Measurements from ENCODE around the gene LTBR. TPM values are rescaled to one million over a fixed set of nuclear protein-coding genes. Genes with fewer than 3 reads are reported as not detected.

The LTBR gene
- total RNA-seq, 4 donors from 2014 or later = 73.1 to 157 (median 80.2) TPM

GRCh38 chr12:6384499-6385436, 806 bp downstream of the LTBR start:
- TF ChIP-seq, protein P1, sequence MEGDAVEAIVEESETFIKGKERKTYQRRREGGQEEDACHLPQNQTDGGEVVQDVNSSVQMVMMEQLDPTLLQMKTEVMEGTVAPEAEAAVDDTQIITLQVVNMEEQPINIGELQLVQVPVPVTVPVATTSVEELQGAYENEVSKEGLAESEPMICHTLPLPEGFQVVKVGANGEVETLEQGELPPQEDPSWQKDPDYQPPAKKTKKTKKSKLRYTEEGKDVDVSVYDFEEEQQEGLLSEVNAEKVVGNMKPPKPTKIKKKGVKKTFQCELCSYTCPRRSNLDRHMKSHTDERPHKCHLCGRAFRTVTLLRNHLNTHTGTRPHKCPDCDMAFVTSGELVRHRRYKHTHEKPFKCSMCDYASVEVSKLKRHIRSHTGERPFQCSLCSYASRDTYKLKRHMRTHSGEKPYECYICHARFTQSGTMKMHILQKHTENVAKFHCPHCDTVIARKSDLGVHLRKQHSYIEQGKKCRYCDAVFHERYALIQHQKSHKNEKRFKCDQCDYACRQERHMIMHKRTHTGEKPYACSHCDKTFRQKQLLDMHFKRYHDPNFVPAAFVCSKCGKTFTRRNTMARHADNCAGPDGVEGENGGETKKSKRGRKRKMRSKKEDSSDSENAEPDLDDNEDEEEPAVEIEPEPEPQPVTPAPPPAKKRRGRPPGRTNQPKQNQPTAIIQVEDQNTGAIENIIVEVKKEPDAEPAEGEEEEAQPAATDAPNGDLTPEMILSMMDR (IDR thresholded peaks at IDR 0.05; ENCODE audit: low read depth) = no peak

GRCh38 chr12:6386038-6386437, 2.1 kb downstream of the LTBR start:
- TF ChIP-seq, protein P1 (IDR thresholded peaks at IDR 0.05; ENCODE audit: low read depth) = no peak

- TF ChIP-seq, protein P1 (IDR thresholded peaks at IDR 0.05; ENCODE audit: low read depth) = no peak
These were observed 2.5 kb downstream of the LTBR start for GRCh38 chr12:6386491-6386890.

DNA sequence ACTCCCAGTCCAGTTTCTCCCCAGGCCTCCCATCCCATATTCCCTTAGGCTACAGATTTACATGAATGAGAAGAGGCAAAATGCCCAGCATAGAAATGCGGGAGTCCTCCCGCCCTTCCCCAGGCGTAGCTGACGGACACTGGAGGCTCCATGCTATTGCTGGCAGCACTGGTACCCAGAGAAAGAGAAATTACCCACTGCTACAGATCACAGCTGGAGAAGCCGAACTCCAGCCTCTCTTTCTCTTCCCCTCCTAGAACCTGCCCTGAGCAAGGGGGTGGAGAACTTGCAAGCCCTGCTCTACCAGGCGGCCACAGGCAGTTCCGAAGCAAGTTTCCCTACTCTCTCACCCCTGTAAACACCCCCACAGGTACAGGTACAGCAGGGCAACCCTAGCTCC, 3.6 kb downstream of the LTBR start:
- TF ChIP-seq, protein P1 (IDR thresholded peaks at IDR 0.05; ENCODE audit: low read depth) = no peak

DNA sequence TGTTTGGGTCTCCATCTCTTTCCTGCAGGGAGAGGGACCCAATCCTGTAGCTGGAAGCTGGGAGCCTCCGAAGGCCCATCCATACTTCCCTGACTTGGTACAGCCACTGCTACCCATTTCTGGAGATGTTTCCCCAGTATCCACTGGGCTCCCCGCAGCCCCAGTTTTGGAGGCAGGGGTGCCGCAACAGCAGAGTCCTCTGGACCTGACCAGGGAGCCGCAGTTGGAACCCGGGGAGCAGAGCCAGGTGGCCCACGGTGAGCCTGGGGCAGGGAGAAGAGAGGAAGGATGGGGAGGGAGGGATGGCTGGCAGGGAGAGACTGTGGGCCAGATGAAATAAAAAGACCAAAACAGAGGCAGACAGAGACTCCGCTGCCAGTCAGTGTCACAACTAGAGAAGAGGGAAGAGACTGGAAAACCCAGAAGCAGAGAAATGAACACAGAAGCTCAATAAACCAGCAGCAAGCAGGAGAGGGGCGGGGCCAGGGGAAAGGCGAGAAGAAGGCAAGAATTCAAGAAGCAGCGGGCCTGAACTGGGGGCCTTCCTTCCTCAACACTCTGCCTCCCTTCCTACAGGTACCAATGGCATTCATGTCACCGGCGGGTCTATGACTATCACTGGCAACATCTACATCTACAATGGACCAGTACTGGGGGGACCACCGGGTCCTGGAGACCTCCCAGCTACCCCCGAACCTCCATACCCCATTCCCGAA, 6.3 kb downstream of the LTBR start:
- TF ChIP-seq, protein P1 (IDR thresholded peaks at IDR 0.05; ENCODE audit: low read depth) = no peak

GRCh38 chr12:6391013-6391412, 7.1 kb downstream of the LTBR start:
- TF ChIP-seq, protein P1 (IDR thresholded peaks at IDR 0.05; ENCODE audit: low read depth) = no peak

DNA sequence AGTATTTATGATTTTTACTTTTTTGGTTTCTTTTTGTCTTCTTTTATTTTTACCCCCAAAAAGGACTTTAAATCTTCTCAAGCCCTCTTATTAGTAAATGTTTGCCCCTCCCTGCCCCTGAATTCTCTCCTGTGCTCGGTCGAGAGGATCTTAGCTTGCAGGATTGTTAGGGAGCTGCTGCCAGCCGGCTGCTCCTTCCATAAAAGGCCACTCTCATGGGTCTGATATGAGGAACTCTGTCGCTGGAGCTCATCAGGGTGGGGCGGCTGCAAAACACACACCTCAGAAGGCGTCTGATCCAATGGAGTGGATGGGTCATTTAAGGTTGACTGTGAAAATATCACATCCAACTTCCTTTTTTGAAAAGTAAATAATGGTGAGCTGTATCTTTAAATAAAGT, 8.5 kb downstream of the LTBR start:
- TF ChIP-seq, protein P1 (IDR thresholded peaks at IDR 0.05; ENCODE audit: low read depth) = no peak
